NCI-H2029 (cell line): ENCODE data around the gene EXOC6.

Source experiments
- DNase-seq: peaks from one replicate; lab custom pipeline; 2025; lab: John Stamatoyannopoulos, UW

The EXOC6 gene

GRCh38 chr10:93023013-93023650 is 174.8 kb downstream of the EXOC6 start:
- no peak for DNase-seq

- no peak for DNase-seq
Measured at GRCh38 chr10:93026072-93026471, 177.8 kb downstream of the EXOC6 start.

GRCh38 chr10:93027508-93027907 is 179.2 kb downstream of the EXOC6 start:
- DNase-seq, result no peak

DNA sequence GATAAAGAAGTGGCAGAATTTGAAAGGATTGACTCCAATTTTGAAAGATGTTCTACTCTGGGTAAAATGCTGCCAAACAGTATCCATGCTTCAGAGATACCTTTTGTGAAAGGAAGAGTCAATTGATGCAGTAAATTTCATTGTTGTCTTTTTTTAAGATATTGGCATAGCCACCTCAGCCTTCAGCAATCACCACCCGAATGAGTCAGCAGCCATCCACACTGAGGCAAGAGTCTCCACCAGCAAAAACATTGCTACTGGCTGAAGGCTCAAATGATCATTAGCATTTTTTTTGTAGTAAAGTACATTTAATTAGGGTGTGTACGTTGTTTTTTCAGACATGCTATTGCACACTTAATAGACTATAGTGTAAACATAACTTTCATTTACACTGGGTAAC is 180.6 kb downstream of the EXOC6 start:
- no peak for DNase-seq

- no peak for DNase-seq
Measured at GRCh38 chr10:93030409-93030808, 182.1 kb downstream of the EXOC6 start.

DNA sequence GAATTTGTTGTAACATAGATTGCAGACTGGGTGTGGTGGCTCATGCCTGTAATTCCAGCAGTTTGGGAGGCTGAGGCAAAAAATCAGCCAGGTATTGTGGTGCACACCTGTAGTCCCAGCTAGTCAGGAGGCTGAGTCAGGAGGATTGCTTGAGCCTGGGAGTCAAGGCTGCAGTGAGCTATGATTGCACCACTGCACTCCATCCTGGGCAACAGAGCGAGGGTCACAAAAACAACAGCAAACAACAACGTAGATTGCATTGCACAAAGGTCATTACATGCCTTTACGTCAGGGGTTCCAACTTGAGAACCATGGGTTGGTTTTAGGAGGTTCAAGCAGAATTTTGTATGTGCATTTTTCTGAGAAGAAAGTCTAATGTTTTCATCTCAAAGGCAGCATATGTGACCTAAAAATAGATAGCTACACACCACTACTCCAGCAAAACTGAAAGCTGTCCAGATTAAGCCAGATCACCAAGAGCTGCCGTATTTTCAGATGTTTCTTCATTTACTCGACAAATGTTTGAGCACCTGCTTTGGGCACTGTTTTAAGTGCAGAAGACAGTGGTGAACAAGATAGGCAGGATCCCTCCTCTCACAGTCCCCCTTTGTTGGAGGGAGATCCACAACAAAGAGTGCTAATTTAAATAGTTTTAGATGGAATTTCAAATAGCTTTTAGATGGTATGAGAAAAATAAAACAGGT is 183.9 kb downstream of the EXOC6 start:
- no peak for DNase-seq

DNA sequence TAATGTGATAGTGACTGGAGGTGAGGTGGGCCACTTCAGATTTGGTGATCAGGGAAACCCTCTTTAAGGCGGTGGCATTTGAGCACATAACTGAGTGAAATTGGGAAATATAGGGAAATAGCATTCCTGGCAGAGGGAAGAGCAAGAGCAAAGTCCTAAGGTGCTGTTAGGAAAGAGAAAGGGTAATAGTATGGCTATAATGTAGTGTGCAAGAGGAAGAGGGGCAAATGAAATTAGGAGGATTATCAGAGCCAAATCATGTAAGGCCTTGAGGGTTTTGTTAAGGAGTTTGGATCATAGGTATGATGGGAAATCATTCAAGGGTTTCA is 184.5 kb downstream of the EXOC6 start:
- no peak for DNase-seq

DNA sequence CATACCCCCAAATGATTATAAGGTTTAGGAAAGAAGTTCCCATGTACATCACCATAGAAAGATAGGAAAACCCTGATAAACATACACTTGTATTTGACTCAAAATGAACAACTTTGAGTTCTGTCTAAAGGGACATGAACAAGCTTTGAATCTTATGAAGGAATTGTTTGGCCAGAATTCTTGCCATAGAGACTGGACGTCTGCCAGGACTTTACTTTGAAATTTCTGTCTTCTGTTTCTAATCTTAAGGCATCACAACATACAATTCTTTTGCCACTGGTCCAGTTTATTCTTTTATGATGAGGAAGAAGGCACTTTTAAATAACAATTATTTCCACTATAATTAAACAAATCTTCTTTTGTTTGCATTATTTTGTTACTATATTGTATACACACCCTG is 186.1 kb downstream of the EXOC6 start:
- DNase-seq, result no peak

DNA sequence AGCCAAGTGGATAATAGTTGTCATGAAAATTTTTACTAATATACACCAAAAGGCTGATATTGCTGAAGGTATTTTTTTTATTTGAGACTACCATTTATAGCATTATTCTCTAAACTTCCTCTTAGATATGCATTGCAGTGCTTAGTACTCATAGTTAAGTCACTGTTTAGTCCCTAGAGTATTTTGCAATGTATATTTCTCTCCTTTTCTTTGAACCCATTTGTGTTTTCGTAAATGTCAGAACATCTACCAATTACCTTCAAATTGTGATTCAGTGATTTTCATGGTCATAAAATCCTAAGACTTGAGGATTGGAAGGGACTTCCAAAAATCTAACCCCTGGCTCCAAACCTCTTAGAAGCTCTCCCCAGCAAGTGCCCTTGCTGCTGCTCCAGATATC is 190.8 kb downstream of the EXOC6 start:
- DNase-seq, result no peak

GRCh38 chr10:93039721-93040120 is 191.4 kb downstream of the EXOC6 start:
- DNase-seq, result peak; percentile 22

DNA sequence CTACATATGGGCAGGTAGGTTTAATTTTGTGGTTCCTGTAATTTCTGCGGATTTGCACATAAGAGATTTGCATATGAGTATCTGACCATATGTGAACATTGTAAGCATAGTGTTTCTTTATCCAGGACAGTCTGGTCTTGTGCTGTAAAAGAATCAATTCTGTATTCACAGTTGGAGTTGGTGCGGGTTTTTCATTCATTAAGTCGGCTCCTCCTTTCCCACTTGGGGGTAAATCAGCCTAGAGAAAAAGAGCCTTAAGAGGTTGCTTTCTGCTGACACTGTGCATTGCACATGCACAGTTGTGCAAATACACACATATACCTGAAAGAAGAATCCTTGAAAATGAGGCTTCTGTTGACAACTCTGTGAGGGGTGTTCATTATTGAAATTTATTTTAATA is 206.2 kb downstream of the EXOC6 start:
- no peak for DNase-seq

DNA sequence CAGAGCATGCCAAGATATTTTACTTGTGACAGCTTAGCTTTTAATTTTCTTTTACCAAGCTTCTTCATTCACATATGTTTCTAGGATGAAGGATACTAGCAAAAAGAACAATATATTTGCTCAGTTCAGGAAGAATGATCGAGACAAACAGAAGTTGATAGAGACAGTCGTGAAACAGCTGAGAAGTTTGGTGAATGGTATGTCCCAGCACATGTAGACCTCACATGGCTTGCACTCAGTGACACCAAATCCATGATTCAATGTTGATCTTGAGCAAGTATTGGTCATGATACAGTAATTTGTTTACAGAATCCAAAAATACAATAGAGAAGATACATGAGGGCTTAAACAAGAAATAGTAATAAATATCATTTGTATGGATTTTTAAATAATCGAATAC is 209.8 kb downstream of the EXOC6 start:
- DNase-seq, result no peak

DNA sequence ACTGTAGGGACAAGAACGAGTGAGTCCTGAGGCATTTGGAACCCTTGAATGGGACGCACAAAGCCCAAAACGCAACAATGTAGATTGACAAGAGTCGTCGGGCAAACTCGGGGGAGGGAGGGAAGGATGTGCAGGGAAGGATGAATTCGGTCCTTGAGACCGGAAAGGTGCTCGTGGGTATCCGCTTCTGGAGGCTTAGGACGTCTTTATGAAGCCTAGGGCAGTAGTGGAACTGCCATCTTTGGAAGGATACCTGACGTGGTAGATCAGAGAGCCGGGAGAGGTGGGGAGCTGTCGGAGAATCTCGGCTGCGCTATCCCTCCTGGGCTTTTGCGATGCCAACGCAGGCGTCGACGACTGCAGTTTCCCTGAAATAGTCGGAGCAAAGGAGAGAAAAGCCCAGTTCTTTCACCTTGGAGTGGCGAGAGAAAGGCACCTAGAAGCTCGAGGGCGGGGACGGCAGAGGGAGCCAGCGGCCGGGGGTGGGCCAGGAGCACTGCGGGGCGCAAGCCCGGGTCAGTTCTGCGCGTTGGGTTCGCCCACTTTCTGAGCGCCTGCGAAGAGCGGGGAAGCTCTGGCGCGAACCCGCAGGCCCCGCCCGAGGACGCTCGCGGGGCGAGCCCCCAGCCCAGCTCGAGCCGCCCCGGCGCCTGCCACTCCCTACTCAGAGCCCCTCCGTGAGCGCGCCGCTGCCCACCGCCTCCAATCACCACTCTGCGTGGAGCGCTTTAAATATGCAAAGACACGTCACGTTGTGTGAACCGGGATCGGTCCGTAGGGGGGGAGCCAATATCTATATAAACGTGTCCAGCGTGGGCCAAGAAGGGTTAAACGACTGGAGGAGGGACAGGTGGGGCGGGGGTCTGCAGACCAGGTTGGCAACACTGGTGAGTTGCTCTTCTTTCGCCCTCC is 211.9 kb downstream of the EXOC6 start, which contains the start of gene CYP26C1:
Gene CYP26C1 (plus strand): TSS at position 824 of the 912 bp plus-strand sequence. CDS start 466 bp downstream, outside the sequence.
- no peak for DNase-seq

GRCh38 chr10:93060887-93061593 is 212.7 kb downstream of the EXOC6 start:
- no peak for DNase-seq

- DNase-seq, result no peak
Measured at GRCh38 chr10:93061594-93062513, 213.5 kb downstream of the EXOC6 start.

GRCh38 chr10:93062514-93063143 is 214.3 kb downstream of the EXOC6 start:
- DNase-seq, result no peak

DNA sequence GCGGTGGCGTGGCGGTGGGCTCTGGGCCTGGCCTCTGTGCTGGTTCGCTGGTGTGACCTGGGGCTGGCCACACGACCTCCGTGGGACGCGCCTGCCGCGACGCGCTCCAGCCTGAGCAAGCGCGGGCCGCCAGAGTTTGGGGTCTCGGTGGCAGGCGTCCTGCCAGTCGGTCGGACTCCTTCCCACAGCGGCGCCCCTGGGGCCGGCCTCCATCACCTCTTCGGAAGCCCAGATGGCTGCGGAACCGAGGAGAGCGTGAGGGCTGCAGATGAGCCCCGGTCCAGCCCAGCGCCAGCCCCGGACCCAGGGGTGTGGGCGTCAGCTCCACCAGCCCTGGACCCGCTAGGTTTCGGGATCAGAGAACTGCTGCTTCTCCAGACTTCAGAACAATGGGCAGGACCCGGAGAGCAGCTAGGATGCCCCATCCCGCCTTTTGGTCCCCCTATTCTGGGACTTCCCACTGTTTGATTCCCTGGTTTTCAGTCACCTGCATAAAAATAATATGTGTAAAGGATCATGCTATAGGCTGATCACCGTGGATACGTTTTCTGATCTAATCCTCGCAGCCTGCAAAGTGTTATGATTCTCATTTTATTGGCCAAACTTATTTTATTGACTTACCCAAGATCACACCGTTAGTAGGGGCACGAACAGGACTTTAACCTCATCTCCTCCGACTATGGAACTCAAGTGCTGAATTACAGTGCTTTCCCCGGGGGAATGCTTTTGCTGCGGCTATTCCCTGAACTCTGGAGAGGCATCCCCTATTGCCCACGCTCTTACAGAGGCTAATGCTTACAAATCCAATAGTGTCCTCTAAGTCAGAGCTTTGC is 215.0 kb downstream of the EXOC6 start:
- DNase-seq, result no peak

DNA sequence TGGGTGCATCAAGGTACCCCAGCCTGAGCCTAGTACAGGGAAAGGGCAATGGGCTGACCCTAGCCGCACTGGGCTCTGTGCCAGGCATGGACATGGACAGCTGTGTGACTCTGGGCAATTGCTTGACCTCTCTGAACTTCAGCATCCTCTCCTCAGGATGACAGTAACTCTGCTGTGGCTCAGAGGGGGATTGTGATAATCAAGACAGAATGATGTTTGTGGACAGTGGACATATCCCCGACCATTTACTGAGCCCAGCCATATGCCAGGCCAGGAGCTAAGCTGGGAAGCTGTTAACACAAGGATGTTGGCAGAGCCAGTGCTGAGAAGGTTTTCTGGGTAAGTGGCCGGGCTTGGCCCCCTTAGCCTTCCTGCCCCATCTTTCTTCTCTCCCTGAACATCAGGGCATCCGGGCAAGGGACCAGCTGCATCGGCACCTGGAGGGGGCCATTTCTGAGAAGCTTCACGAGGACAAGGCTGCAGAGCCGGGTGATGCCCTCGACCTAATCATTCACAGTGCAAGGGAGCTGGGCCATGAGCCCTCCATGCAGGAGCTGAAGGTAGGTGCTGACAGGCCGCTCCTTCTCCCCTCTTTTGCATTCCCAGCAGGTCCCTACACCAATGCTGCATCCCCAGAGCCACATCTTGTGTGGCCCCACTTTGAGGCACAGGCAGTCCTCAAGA is 215.8 kb downstream of the EXOC6 start:
- no peak for DNase-seq
